NCI-H2107 treated with DMSO at 0.1 percent for 48 hours (cell line): ENCODE data around the gene VOPP1.

Experiments
- DNase-seq: peaks from one replicate; lab custom pipeline; 2025; ENCODE audit not compliant: unreplicated experiment; lab: John Stamatoyannopoulos, UW

Gene VOPP1

DNA sequence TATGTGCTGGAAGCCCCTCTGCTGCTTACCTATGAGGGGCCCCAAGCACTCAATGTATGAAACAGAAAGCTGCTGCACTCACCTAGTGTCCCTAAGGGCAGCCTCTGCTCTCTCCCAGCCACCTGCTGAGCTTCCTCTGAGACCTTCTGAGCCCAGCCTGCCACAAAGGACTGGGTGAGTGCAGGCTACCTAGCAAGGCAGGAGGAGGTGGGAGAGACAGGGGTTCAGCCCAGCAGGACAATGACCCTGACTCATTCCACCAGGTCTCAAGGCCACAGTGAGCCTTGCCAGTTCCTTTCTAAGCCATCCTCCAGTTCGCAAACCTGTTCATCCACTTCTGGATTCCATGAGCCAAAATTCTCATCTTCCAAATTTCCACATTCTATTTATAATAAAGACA is 16.3 kb downstream of the VOPP1 start:
- DNase-seq = no peak

DNA sequence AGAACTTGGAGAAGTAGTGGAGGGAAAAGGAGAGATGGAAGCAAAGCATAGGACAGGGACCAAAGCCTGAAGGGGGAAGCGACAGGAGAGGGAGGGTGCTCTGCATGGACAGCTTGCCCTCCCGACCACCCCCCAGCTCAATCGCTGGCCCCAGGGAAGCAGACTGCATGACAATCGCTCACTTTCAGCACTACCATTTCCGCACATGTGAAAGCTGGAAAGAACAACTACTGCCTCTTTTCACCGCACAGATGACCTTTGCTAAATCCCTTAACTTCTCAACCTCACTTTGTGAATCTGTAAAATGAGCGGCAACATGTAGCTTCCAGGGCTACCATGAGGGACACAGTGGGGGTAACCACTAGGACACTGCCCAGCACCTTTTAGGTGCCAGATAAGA is 17.1 kb downstream of the VOPP1 start:
- DNase-seq = no peak

DNA sequence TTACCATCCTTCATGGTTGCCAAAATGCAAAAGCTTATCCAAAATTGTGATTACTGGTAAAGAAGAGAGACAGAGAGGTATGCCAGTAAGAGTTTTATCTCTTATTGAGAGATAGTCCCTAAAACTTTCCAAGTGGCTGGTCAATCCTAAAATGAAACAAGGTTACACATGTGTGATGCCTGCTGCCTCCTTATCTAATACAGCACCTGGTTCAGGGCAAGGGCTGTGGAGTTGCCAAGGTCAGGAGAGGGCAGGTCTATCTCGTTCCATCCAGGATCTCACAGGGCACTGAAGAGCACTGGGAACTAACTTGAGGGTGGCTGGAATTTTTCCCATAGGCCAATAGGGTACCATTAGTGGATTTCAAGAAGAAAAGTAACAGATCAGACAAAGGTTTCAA is 18.3 kb downstream of the VOPP1 start:
- no peak for DNase-seq

DNA sequence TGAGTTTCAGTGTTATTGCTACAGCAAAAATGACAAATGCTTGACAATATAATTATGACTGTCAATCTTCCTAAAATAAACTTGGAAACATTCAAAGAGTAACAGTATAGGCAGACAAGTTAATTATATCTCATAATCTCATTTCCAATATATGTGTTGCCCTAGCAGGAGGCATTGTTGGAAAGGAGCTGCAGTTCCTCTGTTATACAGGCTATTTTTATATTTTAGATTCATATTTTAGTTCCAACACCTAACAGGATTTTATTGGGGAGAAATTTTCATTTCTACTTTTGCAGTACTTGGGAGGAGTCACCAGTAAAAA is 19.3 kb downstream of the VOPP1 start:
- no peak for DNase-seq

DNA sequence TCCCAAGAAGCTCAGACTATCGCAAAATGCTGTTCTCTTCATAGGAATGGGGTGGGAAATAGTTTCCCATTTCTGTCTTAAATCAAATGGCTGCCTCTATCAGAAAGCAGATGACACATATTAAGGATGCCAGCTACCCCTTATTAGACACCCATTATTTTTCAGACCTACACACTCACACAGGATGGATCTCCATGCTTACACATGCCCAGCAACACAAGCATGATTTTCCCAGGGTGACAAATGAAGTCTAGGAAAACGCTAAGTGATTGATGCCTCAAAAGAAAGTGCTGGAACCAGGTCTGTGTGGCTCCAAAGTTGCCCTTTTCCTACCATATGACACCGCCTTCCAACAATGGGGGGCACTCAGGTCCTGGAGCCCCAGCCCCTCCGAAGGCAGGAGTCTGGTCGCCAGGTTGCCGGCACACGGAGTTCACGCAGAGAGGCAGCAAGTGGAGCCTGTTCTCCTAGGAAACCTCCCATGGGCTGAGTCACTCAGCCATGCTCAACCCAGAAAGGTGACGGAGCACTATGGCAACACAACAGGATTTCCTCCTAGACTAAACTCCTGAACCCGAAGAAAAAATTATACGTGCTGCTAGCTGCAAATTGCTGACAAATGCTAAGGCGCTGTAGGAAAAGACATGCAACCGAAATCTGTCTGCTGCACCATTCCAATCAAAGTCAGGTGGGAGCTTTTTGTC is 19.8 kb downstream of the VOPP1 start:
- DNase-seq = no peak

DNA sequence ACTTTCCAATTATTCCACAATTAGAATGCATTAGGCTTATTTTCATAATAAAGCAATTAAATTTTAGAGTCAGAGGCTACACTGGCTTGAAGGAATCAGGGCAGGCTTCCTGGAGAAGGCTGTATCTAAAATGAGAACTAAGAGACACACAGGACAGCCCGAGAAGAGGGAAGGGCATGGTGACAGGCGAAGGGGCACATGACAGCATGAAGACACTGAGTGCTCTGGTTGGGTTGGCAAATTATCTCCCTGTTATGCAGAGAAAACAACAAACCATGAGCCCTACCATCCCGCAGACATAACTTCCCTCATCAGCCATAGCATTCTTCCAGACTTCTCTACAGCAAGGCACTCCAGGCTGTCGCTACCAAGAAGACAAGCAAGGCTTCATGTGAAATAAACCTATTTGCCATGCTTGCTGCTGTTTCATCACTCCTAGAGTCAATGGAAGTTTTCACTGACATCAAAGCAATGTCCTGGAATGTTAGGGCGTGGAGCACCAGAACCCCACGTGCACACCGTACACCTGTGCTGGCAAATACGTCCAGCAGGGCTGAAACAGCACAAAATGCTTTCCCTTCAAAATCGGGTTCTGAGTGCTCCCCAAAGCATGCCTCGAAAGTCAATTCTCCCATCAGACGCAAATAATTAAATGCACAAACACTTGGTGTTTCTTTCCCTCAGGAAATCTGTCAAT is 21.3 kb downstream of the VOPP1 start:
- no peak for DNase-seq

DNA sequence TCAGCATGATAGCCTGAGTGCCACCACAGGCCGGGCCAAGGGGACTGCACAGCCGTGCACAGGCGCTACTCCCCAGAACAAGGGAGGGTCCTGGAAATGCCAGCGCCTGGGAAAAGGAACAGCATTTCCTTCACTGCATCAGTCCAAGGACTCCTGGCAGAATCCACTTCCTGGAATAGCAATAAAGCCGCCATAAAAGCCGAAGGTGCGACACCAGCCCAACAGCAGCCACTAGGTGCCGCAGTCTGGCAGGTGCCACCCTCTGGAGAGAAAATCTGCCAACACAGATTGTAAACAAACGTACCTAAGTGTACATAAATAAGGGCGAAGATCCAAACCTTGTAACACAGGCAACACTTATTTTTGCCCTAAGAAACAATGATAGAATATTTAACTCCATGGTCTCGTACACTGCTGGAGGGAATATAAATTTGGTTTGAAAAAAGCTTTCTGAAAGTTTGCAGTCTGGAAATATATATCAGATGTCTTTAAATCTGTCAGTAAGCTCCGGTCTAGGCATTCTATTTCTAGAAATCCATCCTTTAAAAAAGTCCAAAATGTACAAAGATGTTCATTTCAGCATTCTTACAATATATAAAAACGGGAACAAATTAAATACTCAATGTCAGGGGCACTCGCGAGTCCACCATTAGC is 22.2 kb downstream of the VOPP1 start:
- DNase-seq = peak; percentile 63

DNA sequence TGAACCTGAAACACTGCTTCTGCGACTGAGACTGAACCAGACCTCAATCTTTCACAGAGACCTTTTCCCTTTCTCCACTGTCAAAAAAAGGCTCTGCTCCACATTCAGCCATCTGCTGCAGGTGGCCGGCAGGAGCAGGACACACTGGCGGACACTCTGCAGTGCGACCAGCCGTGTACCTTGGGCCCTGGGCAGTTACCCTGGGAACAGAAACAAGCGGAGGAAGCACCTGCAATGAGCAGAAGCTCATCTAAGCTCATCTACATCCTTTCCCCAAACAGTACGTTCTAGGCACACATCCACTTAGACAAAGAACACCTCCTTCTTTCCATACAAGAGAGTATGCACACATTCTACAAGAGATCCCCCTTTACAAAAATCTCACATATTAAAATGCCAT is 22.8 kb downstream of the VOPP1 start:
- no peak for DNase-seq

DNA sequence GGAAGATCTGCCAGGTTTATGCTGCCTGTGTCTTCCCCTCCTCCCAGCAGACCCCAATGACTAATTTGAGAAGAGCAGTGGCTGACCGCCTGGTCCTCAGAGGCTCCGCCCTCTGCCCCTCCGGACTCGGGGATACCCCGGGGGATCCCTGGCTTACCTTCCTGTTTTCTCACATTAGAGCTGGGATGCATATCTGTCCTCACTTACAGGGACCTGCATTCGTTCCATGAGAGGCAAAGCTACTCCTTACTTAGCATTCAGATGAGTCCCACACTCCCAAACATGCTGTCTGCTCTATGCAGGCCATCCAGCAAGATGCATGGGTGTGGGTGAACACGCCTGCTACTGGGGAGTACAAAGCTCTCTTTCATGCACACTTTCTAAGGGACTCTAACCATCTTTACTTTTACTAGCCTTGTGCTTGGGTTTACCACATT is 24.0 kb downstream of the VOPP1 start:
- no peak for DNase-seq

DNA sequence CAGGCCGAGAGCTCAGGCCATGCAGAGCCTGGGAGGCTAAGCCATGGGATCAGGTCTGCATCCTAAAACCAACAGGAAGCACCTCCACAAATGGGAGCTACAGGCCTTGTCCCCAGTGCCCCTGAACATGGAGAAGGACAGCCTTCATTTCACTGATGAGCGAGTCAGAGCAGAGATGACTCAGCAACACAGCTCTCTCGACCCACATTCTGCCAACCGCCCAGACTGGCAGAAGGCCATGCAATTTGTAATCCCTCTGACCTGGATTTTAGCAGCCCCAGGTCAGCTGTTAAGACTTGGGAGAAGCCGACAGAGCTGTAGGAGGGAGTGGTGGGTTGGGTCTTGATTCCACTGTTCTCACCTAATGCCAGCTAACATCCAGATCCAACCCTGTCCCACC is 25.5 kb downstream of the VOPP1 start:
- peak; percentile 73 for DNase-seq

DNA sequence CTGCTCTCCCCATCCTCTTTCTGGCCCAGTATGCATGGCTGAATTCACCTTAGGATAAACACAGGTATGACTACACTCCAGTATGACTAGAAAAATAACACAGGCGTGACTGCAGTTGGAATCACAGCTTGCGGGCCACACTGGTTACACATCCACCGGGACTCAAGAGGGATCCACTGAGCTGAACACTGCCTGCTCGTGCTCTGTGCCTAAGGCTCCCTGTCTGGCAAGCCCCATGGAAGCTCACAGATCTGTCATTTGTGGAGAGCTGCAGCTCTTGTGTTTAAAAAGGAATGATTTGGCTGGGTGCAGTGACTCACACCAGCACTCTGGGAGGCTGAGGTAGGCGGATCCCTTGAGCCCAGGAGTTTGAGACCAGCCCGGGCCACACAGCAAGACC is 26.8 kb downstream of the VOPP1 start:
- DNase-seq = no peak

DNA sequence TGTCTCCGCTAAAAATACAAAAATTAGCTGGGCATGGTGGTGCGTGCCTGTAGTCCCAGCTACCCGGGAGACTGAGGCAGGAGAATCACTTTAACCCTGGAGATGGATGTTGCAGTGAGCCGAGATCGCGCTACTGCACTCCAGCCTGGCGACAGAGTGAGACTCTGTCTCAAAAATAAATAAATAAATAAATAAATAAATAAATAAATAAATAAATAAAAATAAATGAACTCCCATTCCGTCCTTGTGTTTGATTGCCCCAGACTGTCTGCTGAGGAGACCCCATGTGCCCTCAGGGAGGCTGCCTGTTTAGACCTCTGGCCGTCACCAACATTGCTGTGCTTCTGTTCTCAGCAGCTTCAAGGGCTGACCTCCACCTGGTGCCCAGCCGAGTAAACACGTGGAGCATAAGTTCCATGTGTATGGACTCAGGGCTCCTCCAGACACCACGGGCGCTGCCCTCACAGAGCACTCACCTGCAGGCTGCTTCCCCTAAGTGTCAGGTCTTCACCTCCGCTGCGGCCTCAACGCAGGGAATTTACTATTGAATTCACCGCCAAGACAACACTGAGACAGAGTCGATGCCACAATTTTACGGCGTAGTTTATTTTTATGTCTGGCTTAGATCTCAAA is 32.0 kb downstream of the VOPP1 start:
- DNase-seq = no peak

DNA sequence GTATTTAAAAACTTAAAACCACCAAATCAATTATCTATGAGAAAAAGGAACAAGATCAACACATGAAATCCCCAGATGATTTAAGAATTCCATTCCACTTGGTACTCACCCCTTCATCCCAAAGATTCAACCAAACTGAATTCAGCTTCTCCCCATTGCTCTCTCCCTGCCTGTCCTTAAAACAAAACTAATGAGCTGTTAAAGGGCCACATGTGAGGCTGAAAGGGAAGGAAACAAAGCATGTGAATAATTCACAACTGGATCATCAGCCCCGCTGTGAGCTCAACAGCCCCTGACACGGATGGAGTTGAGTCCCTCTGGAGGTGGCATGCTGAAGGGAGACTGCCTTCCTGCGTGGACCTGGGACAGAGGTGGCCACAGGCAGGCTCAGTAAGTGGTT is 32.9 kb downstream of the VOPP1 start:
- DNase-seq = no peak

DNA sequence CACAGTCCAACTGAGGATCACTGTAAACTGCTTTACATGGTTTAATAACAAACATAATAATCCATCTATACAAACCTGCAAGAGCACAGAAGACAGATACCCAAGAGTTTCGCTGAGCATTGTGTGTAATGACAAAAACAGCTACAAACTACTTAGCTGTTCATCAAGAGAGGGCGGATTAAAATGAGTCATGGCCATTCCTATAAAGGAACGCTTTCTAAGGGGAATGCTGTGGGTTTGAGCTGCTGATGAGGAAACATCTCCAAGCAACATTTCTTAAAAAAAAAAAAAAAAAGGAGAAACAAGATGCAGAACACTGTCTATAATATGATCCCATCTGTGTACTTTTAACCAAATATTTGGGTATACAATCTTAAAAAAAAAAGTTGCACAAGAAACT is 33.8 kb downstream of the VOPP1 start:
- DNase-seq = no peak

DNA sequence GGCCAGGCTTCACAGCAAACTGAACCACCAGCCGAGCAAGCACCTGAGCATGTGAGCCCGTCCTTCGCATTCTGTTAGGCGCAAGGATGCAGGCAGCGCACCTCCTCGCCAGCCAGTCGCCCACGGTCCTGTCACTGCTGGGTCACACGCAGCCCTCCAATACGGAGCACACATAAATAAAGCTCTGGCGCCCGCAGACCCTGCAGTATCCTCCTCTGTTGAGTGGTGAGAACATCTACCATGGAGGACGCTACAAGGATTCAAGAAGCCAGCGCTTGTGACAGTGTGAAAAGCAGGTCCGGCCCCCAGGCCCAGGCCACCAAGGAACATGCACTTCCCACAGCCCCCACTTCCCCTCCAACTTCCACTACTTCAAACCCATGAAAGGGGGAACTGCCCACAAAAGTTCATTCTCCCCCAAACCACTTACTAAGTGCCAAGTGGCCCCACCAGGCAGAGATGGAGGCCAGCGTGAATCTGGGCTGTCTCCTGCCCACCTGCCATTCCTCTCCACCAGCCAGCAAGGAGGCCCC is 34.8 kb downstream of the VOPP1 start:
- no peak for DNase-seq

DNA sequence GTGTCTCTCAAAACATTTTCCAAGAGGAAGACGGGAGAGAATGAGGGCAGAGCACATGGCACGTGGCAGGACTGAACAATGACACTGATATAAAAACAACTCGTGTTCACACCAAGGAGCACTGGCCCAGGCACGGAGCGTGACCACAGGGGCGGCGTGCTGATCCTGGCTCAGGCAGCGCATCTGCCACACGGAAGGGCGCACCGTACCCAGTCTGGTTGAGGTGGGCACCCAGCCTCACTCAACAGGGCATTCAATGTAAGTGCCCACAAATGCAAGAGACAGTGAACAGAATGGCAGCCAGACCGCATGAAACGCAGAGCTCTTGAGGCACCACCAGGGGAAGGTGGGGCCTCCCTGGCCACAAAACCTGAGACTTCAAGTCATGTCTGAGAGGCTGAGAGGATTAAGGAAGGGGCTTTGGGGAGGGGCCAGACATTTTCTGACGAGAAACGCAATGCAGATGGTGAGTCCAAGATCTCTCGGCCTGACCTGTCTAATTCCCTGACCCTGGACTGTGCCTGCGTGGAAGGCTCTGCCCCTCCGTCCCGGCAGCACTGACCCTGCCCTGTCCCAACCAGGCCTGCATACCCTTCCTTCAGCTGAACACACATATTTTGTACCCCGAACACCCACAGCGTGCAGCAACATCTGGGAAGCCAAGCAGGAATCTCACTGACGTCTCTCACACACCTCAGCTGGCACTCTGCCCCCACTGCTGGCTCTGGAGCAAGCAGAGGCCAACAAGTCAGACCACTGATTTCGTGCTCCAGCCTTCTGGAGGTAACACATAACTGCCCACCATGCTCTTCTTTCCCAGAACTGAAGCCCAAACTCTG is 35.5 kb downstream of the VOPP1 start:
- DNase-seq = no peak

DNA sequence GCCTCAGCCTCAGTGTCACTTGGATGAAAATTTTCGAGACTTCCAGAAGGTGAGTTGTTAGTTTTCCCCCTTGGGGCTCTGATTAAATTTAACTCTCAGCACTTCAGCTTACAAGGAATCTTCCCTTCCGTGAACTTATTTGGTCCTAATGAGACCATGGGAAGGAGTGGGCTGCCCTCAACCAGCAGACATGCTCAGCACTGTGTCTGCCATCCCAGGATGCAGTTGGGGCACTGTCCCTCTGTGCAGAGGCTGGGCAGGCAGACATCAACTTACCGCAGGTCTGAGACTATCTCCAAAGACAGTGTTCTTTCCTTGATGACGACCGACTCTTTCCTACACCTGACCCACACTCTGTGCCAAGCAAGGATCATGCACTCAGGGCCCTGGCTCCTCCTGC is 36.7 kb downstream of the VOPP1 start:
- DNase-seq = no peak

DNA sequence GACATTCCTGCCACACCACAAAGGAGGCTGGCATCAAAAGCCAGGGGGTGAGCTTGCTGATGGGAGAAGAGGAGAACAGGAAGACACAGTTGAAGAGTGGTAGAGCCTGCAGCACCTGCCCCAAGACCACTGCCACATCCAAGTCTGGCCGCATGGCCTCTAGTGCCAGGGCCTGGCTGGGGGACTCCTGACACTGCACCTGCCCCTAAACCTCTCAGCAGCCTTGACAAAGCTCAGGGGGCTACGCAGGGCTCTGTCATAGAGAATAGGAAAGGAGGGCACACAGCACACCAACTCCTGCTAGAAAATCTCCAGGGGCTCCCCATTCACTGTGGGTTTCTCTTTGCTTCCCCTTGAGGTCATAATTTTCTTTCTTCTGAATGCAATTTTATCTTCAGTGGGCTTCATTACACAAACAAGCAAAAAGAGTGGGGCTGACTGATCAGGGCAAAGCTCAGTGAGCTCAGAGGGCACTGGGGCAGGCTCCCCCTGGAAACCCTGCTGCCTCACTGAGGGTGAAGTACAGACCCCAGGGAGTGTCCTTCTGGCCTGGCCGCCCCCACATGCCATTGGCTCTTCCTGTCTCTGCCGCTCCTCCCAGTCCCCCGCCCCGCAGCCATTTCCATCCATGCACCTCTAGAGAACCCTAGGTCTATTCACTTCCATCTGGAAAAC is 37.2 kb downstream of the VOPP1 start:
- DNase-seq = no peak

DNA sequence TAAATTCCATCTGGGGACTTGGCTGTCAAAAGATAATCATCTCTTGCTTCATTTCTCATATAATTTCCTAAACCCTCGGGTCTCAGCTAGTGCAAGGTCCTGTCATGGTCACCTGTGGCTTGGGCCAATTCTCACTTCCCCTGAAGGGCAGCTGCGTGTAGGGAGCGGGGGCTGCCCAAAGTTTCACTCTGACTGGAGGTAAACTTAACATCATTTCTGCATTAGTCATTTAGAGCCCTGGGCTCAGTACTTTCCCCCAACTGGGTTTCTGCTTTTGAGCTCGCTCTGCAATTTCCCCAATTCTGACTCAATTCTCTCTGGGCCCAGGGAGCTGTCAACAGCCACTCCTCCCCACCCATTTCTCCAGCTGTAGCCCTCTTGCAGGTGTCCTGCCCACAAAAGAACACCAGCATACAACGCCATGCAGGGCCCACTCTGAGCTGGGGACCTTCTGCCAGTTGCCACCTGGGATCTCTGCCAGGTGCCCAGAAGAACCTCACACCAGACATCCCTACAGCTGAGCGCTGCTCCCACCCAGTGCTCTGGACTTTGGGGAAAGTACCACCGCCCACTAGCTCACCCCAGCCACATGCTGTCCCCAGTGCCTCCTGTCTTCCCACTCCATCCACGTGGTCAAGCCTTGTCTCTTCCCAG is 37.9 kb downstream of the VOPP1 start:
- DNase-seq = peak; percentile 53

DNA sequence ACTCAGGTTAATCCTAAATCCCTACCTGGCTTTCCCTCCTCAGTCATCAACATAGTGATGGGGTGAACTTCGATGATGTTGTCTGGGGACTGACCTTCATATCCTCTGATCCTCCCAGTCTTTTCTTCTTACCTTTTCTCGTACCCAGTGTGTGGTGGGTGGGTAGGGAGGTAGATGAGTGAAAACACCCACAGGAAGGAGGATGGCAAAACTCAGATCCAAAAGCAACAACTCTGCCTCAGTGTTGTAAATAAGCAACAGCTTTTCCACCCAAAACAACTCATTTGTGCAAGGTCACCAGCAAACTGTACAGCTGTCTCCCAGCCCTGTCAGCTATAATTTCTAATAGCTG is 38.6 kb downstream of the VOPP1 start:
- DNase-seq = no peak
